ENCODE results near the gene SOSTDC1. TPM values are rescaled to one million over a fixed set of nuclear protein-coding genes. Genes with fewer than 3 reads are reported as not detected.

Gene SOSTDC1
- total RNA-seq: 13.1 TPM in 1 of 2 replicates, not detected in the other

GRCh38 chr7:16465469-16466361, at the start of gene SOSTDC1:
Gene SOSTDC1, minus strand, starts transcription at chr7:16465738. Its CDS starts 70 bp downstream, at chr7:16465668.

GRCh38 chr7:16421333-16422102, 44.0 kb downstream of the SOSTDC1 start, which contains the start of gene CRPPA:
Gene CRPPA, minus strand, starts transcription at chr7:16421538. Its CDS starts 216 bp downstream, at chr7:16421322.

Other genes starting within 250 kb of the SOSTDC1 start
- gene CRPPA, start 44.2 kb downstream of the SOSTDC1 start, total RNA-seq: 0.65 and 3.2 TPM in 2 replicates
- not detected in 2 replicates for gene LRRC72, start 61.1 kb upstream of the SOSTDC1 start, total RNA-seq
- 13.2 and 14.3 TPM in 2 replicates for gene ANKMY2, start 180.0 kb upstream of the SOSTDC1 start, total RNA-seq
- 65.3 and 102 TPM in 2 replicates for gene BZW2, start 180.4 kb upstream of the SOSTDC1 start, total RNA-seq